COR-L47 (cell line): Measurements from ENCODE around the gene EPHB1.

Experiments used
- DNase-seq: peaks from one replicate; lab custom pipeline; 2025; lab: John Stamatoyannopoulos, UW

Gene EPHB1

DNA sequence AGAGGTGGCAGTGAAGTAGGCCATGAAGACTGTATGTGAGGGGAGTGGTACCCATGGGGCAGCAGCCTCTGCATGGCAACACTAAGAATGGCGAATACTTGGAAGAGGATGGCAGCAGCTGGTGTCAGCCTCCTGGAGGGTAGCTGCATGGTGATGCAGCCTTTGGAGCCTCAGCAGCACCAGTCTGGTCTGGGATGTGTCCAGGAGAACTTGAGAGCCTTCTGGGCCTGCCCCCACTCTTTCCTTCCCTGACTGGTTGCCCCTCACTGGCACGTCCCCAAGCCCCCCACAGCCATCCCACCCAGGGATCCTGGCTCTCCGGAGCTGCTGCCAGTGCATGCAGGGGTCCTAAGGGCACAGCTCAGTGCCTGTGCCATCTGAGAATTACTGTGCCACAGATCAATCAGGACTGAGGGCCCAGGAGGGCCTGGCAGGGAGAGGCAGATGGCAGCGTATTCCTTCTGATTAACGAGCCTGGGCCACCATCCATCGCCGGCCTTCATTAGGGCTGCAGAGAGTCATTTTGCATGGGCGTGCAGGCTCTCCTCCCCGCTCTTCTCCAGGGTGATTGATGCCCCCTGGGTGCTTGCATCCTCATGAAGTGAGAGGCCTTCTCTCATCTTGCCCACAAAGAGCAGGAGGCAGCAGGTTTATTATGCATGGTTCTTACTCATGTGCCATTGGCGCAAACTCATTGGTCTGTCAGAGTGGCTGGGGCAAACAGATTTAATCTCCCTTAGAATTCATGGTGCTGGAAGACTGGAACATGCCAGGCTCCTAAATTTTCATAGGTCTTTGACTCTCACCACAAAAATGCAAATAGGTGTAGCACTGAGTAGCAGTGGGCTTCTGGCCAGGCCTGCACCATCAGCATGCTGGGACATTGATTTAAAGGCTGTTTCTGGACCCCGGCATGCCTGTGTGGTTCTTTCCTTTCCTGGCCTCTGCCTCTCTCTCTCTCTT lies 116.8 kb downstream of the EPHB1 start:
- no peak for DNase-seq

DNA sequence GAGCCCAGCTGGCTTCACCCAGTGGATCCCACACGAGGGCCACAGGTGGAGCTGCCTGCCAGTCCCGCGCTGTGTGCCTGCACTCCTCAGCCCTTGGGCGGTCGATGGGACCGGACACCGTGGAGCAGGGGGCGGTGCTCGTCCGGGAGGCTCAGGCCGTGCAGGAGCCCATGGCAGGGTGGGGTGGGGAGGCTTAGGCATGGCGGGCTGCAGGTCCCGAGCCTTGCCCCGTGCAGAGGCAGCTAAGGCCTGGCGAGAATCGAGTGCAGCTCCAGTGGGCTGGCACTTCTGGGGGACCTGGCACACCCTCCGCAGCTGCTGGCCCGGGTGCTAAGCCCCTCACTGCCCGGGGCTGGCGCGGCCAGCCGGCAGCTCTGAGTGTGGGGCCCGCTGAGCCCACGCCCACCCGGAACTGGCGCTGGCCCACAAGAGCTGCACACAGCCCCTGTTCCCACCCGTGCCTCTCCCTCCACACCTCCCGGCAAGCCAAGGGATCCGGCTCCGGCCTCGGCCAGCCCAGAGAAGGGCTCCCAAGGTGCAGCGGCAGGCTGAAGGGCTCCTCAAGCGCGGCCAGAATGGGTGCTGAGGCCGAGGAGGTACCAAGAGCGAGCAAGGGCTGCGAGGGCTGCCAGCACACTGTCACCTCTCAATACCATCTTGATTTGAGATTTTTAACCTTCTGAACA lies 121.4 kb downstream of the EPHB1 start:
- DNase-seq = no peak

DNA sequence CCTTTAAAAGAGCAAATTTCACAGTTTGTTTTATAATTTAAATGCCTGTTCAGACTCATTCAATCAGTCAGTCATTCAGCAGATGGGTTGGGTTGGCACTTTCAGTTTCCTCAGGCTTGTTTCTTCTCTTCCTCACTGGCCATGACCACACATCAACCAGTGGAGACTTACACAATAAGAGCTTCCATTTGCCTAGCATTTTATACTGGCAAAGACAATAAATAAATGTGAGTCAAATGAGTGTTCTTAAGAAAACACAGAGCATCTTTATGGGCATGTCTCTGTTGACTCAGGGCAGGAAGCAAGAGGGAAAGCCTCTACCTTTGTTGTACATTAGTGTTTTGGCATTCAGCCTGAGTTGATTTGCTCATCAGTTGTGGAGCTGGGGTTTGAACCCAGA lies 122.6 kb downstream of the EPHB1 start:
- no peak for DNase-seq

DNA sequence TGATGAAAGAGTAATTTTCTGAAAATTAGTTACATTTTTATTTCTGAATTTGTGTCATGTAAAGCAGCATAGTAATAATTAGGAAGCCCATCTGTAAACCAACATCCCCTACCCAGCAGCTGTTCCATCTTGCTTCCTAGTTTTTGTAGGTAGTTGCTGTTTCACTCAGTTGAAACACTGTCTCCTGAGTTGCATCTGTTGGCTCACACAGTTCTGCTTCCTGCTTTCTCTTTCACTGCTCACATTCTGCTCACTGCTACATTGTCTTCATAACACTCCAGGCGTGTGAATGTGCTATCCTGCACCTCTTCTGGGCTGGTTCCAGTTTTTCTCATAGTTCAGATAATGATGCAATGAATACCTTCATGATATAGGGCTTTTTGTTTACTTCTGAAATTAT lies 123.4 kb downstream of the EPHB1 start:
- no peak for DNase-seq

DNA sequence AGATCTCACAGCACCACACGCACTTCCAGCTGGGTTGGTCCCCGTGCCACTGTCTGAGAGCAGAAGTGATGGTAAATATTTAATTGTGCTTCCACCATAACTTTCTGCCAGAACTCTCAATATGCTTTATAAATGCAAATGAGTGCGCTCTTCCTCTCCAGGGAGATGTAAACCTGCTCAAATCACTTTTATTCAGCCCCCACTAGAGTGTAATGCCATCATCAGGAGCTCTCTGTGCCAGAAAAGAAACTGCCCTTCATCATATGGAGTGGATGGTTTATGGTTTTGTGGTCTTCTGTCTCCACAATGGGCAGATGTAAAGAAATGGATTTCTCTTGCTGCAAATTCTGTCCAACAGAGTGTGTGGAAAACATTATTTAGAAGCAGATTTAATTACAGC lies 127.0 kb downstream of the EPHB1 start:
- DNase-seq = no peak

DNA sequence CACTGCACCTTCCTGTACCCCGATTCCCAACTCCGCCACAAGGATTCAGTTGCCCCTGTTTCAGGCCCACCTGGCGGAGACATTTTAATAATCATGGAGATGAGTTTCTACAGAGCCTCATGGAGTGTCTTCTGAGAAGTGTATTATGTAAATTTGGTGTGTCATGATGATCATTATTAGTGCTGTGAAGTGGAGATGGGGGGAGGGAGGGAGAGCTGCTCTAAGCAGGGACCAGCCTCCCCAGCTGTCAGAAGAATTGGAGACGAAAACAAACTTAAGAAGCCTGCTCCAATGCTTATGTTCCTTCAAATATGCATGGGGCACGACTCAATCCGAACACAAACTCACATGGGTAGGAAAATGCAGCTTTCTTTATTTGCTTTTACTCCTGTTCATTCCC lies 127.8 kb downstream of the EPHB1 start:
- DNase-seq = no peak

DNA sequence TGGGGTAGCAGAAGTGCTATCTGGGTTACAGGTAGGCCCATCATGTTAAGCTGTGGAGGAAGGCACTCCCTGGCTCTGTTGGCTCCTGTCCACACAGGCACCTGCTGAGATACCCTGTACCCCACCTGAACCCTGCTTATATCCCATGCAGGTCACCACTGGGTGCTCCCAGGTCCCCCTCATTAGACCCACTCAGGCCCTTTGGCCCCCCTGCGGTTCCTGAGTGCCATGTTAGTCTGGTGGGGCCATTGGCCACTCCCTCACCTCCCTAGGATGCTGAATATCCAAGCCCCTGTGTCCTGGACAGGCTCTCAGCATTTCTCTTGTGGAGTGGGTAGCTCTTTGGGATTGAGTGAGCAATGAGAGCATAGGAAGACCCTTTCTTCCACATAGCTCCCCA lies 128.2 kb downstream of the EPHB1 start:
- DNase-seq = no peak

DNA sequence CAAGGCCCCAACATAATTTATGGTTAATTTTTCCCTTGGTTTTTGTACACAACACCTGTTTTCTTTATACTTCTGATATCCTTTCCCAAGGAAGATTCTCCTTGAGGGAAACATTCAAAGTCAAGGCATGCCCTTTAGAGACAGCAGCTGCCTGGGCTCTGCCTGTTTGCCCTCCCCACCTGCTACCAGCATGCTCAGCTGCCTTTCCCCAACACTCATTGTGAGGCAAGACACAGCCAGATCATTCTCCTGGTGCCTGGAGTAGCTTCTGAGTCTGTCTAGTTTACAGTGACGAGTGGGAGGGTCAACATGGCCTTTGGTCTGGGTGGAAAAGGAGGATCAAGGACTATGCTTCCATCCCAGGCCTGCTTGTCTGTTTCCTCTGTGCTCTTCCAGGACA lies 132.5 kb downstream of the EPHB1 start:
- DNase-seq = no peak

DNA sequence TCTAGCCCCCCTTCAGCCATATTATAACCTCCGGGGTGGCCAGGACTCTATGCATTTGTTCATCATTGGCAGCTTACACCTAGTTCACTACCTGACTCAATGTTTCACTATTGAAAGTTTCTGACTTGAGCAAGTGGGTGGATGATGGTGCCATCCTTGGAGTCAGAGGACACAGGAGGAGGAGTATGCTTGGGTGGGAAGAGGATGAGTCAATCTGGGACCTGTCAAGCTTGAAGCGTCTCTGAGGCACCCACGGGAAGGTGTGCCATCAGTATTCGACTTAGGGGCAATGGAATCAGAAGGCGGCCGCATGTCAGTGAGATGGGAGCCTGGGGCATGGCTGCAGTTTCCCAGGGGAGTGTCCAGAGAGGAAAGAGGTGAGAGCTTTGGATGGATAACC lies 133.3 kb downstream of the EPHB1 start:
- DNase-seq = no peak

DNA sequence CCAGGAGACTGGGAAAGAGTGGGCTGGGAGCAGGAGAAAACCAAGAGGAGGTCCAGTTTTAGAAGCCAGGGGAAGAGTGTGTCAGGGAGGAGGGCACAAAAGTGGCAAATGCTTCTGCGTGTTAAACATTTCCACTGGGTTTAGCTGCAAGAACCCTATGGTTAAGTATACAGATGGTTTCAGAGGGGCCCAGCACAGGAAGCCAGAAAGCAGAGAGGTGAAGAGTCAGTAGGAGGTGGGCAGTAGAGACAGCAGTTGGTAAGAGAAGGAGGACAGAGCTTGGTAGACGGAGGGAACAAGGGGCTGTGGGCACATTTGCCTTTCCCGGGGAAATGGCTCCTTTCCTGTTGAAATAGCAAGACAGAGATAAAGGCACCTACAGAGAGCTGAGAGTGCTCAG lies 133.8 kb downstream of the EPHB1 start:
- no peak for DNase-seq

DNA sequence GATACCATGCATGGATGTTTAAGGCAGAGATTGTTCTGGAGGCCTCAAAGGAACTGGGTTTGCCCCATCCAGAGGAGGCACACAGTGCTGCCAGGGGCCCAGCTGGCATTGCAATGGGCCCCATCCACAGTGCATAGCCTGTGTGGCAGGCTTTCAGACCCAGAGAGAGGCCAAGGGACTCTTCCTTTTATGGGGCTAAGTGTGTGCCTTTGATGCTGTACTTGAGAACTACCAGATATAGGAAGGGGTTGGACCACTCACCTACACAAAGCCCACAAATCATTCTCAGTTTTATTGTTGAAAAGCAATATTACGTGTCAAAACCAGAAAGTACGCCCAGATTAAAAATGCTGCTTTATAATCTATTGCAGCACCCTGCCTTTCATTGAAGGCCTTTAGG lies 134.9 kb downstream of the EPHB1 start:
- DNase-seq = no peak

DNA sequence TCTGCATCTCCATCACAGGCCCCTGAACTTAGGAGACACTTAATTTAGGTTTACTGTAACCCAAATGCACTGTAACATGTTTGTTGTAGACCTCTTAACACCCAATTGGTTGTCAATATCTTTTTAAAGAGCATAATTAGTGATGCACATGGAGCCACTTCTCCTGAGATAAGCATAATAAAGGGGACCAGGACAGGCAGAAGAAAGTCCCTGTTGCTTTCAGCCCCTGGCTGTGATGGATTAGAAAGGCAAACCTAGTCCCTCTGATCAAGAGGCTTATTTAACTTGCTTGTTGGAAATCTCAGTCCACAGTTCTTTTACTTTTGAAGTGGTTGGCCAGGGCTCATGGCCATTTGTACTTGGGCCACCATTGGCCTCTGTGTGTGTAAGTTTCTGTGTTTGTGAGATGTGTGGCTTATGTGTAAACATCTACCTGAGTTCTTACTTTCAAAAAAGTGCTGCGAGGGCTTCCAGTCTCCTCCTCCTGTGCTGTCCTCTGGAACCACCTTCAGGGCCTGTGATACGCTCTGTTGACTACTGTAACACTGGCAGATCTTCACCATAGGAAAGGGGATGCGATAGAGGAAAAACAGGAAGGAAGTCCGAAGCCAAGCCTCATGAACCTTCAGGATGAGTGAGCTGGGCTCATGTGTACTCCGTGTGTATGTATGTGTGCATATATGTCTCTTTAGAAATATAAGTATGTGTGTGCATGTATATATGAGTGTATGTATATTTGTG lies 136.2 kb downstream of the EPHB1 start:
- no peak for DNase-seq

DNA sequence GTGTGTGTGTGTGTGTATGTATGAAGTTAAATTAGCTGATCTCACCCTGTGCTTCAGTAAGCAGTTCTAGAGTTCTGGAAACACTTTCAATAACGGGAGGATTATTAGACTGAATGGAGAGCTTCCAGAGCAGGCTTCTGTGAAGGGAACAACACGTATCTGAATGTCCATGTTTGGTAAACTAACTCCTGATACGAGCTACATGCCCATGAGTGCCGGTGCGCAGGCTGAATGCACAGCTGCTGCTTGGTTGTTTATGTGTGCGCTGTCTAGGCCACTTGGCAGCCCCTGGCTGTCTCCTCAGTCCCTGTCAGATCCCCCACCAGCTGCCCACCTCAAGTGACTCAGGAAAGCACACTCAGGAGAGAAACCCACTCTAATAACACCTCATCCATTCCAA lies 137.0 kb downstream of the EPHB1 start:
- no peak for DNase-seq

DNA sequence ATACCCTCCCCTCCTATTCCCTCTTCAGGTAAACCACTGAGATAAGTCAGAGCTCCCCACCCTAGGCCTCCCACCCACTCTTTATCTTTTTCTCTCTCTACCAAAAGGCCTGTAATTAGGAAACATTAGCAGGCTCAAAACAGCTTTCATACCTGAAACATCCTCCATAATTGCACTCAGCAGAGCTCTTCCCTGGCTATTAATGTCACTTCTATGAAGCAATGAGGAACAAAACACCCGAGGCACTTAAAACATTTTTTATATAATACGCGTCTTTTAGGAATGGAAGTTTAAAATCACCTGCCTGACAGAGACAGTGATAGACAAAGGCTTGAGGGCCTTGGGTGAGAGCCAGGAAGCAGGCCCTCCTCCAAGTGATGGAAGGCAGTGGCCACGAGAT lies 138.9 kb downstream of the EPHB1 start:
- peak; percentile 86 for DNase-seq

DNA sequence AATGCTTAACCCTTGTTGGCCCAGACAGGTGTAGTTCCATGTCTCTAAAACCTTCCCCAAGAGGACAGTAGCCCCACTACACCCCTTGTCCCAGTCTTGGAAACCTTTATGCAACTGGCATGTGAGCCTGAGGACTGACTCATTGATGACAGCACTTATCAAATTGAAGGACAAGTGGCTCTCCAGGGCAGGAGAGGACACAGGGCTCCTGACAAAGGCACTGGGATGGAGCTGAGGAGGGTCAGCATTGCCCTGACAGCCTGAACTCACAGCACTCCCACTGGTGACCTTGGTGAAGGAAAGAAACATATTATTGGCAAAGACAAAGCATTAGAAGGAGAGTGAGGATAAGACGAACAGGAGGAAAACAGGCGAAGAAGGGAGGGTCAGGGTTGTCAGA lies 139.9 kb downstream of the EPHB1 start:
- no peak for DNase-seq

DNA sequence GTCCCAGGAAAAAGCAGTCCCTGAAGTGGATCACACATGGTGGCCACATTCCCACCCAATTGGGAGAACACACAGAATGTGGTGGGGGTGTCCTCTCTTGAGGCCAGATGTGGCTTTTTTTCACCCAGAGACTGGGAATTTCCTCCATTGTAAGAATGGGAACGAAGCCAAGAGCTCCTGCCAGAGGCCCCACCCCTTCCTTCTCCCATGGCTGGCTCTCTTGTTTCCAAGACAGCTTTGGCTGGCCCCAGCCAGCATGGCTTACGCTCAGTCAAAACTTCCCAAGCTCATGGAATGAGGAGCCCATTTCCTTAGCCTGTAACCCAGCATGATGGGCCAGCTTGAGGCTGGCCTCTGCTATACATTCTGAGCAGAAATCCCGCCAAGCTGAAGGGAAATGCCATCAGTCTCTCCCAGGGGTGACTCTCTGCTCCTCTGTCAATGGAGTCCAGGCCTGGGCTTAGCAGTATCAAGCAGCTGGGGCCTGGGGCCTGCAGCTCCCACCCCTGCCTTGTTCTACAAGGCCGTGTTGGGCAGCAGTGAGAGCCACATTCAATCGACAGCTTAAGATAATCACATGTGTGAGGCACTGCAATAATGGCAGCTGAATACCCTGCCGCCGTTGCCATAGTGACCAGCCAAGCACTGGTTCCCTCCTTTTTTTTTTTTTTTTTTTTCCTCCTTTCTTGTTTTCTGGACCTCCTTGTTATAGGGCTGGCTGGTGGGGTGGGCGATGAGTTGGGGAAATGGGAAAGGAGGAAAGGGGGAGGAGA lies 142.4 kb downstream of the EPHB1 start:
- DNase-seq = peak; percentile 61

DNA sequence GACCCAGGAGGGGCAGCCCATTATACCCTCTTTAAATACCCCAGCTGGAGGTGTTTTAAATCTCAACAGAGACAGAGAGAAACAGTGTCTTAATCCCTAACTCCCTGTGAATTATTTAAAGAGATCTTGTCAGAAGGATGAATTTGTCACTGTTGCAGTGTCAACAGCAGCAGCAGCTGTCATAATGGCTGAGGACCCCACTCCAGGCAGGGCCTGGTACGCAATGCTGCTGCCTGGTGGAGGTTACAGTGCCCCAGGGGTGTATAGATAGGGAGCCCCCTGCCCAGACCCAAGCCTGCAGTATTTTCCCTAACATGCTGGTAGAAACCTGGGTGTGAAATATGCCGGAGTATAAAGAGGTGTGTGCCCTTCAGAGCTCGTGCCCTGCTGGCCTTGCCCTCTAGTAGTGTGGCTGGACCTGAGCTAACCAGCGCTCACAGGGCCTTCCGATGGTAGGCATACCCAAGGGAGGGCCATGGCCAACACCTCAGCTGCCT lies 143.0 kb downstream of the EPHB1 start:
- no peak for DNase-seq

DNA sequence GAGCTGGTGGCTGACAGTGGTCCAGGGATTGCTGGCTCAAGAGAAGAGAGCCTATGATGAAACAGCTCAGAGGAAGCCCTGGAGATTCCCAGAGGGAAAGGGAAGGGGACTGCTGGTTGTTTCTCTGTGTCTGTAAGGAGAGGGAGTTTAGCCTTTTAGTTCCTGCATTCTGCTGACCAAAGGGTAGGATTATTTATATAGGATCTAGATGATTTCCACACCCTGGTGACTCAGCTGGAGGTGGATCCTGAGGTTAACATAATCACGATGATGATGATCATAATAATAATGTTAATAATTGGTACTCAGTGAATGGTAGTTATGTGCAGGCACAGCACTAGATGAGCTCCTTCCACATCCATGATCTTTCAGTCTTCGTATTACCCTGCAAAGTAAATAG lies 144.9 kb downstream of the EPHB1 start:
- DNase-seq = no peak

DNA sequence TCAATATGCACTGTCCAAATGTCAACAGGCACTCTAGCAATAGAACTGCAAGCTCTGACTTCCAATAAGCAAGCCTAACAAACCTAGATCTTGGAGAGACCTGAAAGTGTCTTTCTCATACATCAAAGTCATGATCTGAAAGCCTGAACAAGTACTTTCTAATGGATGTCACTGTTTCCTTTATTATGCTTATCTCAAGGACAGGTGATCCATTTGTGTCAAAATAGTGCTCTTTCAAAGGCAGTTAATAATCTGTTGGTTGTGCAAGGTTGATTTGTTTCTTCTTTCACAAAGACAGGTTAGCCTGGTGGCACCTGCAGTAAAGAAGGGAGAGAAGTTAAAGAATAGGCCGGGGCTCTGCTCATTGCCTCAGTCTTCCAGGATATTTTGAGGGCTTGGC lies 146.8 kb downstream of the EPHB1 start:
- DNase-seq = no peak

DNA sequence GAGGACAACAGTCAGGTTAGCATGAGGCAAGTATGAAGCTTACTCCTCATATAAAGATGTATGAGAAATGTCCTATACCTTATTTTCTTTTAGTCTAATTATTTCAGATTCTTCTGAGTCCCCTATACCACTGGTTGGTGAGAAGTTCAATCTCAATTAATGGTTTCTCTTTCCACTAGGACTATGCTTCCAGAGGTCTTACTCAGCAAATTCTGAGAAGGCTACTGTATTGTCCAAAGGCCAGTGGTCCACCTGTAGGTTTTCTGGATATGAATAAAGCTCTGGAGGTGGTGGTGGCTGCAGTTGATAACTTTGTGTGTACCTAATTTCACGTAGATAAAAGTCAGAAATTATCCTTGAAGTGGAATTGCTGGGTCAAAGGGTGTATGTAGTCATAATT lies 149.4 kb downstream of the EPHB1 start:
- DNase-seq = no peak

DNA sequence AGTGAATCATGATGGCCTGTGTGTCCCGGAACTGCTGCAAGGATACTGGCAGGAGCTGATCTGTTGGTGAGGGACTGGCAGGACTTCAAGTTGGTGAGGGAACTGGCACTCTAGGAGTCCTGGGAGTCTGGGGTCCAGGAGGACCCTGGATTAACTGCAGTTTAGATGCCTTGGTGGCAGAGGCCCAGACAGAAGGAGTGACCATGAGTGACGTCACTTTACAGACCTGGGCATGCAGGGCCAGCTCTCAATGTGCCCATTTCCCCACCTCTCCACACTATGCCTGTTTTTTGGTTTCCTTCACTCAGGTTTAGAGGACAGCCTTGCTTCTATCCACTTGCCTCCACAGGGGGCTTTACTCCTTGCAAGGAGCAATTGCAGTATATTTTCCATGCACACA lies 154.1 kb downstream of the EPHB1 start:
- DNase-seq = no peak

DNA sequence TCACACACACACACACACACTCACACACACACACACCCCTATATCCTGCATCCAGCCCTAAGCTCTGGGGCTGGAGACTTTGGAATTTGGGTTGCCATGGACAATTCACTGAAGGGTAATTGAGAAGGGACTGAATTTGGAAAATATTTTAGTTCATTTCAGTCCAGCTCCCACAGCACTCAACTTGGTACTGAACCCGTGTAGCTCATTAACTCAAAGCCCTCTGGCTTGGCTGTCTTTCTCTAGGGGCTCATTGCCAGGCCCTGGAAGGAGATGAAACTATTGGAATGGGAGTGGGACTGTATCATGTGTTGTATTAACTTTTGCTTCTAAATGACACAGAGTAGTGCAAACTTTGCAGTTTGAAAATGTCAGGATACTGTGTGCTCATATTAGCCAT lies 157.3 kb downstream of the EPHB1 start:
- DNase-seq = no peak
